ENCODE measurements around the gene SPATA4.

GRCh38 chr4:176187624-176188023, 7.8 kb downstream of the SPATA4 start:
- TF ChIP-seq CTCF (IDR thresholded peaks at IDR 0.05; ENCODE audit: low read length) (no peak), EZH2phosphoT487 (IDR thresholded peaks at IDR 0.05; ENCODE audit: low read length) (no peak), EZH2 (optimal IDR thresholded peaks at IDR 0.05; ENCODE audit: low read depth, low read length) (no peak)

All from MM.1S (cell line).